GM23248 (cell line): ENCODE data around the gene SWAP70. TPM values are rescaled to one million over a fixed set of nuclear protein-coding genes. Genes with fewer than 3 reads are reported as not detected.
"Not testable (repeated sequence)": the region's sequence is repeated elsewhere in the genome, so short reads cannot be mapped to it uniquely, and the experiment has no call there.

Source experiments
- DNase-seq: peaks from one replicate; pipeline ENCODE4 v3.0.0-alpha.2; 2015
- H2AFZ ChIP-seq: fragments of 200-600 bp; sonication (generic); 2 replicates; pipeline ENCODE4 v1.6.1; 2016; ENCODE audit warnings: antibody characterized with exemption
- H3F3A ChIP-seq: fragments of 200-600 bp; sonication (generic); 2 replicates; pipeline ENCODE4 v1.6.1; 2016; ENCODE audit warnings: mild to moderate bottlenecking, antibody characterized with exemption, mixed run types; ENCODE audit not compliant: insufficient read depth
- H3K27ac ChIP-seq: fragments of 200-600 bp; sonication (generic); 2 replicates; pipeline ENCODE4 v1.5.1; 2016; ENCODE audit warnings: mild to moderate bottlenecking
- H3K27me3 ChIP-seq: fragments of 200-600 bp; sonication (generic); replicated peaks from 2 replicates; pipeline ENCODE4 v1.6.1; 2016; ENCODE audit warnings: mild to moderate bottlenecking; ENCODE audit not compliant: insufficient read depth
- H3K36me3 ChIP-seq: fragments of 200-600 bp; sonication (generic); 2 replicates; pipeline ENCODE4 v1.6.1; 2016; ENCODE audit warnings: low read depth, mild to moderate bottlenecking
- H3K4me1 ChIP-seq: fragments of 200-600 bp; sonication (generic); 2 replicates; pipeline ENCODE4 v1.6.1; 2016; ENCODE audit warnings: mild to moderate bottlenecking; ENCODE audit not compliant: insufficient read depth
- H3K4me2 ChIP-seq: fragments of 200-600 bp; sonication (generic); one replicate; pipeline ENCODE4 v1.6.1; 2016; ENCODE audit warnings: mild to moderate bottlenecking; ENCODE audit not compliant: unreplicated experiment
- H3K4me3 ChIP-seq: fragments of 200-600 bp; sonication (generic); 2 replicates; pipeline ENCODE4 v1.5.1; 2016; ENCODE audit warnings: mild to moderate bottlenecking
- H3K79me2 ChIP-seq: fragments of 200-600 bp; sonication (generic); 2 replicates; pipeline ENCODE4 v1.6.1; 2016; ENCODE audit warnings: mild to moderate bottlenecking; ENCODE audit not compliant: insufficient read depth
- H3K9ac ChIP-seq: fragments of 200-600 bp; sonication (generic); 2 replicates; pipeline ENCODE4 v1.6.1; 2016; ENCODE audit warnings: mild to moderate bottlenecking
- H3K9me2 ChIP-seq: fragments of 200-600 bp; sonication (generic); 2 replicates; pipeline ENCODE4 v1.6.1; 2016; ENCODE audit warnings: mixed run types, mild to moderate bottlenecking, moderate library complexity; ENCODE audit not compliant: insufficient read depth
- H3K9me3 ChIP-seq: fragments of 200-600 bp; sonication (generic); one replicate; pipeline ENCODE4 v1.6.1; 2017; ENCODE audit warnings: low read depth
- H4K20me1 ChIP-seq: fragments of 200-600 bp; sonication (generic); 2 replicates; pipeline ENCODE4 v1.6.0; 2016; ENCODE audit not compliant: insufficient read depth
- EZH2 ChIP-seq: fragments of 200-600 bp; sonication (generic); IDR thresholded peaks from 2 replicates; pipeline ENCODE4 v1.6.1; 2018; ENCODE audit warnings: antibody characterized with exemption, mild to moderate bottlenecking; ENCODE audit not compliant: insufficient read depth, poor library complexity, severe bottlenecking
- EZH2phosphoT487 ChIP-seq: fragments of 200-600 bp; sonication (generic); IDR thresholded peaks from 2 replicates; pipeline ENCODE4 v1.6.1; 2018; ENCODE audit warnings: antibody characterized with exemption, moderate library complexity, mild to moderate bottlenecking, low read depth; ENCODE audit not compliant: insufficient read depth
- WGBS, 2 experiments: methylation state at CpG; one replicate each; pipeline ENCODE4 v1.1.6; 2015 to 2017; ENCODE audit warnings: low lambda C conversion rate in 2 of 2, low coverage in 1 of 2; ENCODE audit errors: missing lambda C conversion rate in 2 of 2; 5-methylcytosine and 5-hydroxymethylcytosine counted together
- in situ Hi-C: fragments of 300-500 bp; cut with MboI; formaldehyde crosslinking; loops from 2 replicates; pipeline ENCODE4 v1.15.0; 2020
- polyA plus RNA-seq: library from polyadenylated mRNA; unstranded; fragments of >200 nt; fragmentation: Nextera tagmentation; extraction: Ambion mirVana; gene quantifications from 2 replicates; pipeline ENCODE4 v1.2.1, GENCODE V29; 2016
- total RNA-seq: library from RNA; depleted of rRNA; stranded (reverse); fragments of >200 nt; shearing (Covaris generic); gene quantifications from 2 replicates; pipeline ENCODE4 v1.2.3, GENCODE V29; 2014

The SWAP70 gene
- total and polyA plus RNA-seq, 2 experiments from 2014 or later = 46.4 to 73.3 TPM

DNA sequence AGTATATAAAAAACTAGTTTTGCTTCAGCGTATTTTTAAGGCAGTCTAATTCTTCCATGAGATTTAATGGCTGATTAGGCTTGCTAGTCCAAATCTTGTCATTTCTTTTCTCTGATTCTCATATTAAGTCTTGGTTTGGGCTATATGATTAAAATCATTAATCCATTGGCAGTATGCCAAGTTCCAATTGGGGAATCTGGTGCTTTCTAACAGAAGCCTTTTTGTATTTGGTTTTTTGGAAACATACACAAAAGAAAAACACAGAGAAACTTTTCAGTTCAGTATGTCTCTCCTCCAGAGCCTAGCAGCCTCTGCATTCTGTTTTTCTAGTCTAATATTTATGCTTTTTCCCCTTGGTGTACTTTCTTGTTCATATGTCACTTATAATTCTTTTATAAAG is 37.9 kb downstream of the SWAP70 start:
- H4K20me1 ChIP-seq = peaks cover 2% of the 10 kb centered on the region; the same call in 1 of the 2 replicates
- H3K27ac ChIP-seq = no peak overlapping the region
- H3K36me3 ChIP-seq = peaks cover 13% of the 10 kb centered on the region; the same call in 1 of the 2 replicates
- H3K79me2 ChIP-seq = peaks cover 90% of the 10 kb centered on the region
- 0 out of 2 replicates have a peak, but pooled peaks cover 21% of the 10 kb centered on the region for H3K4me1 ChIP-seq
- H3K9me3 ChIP-seq = no peaks in the 10 kb centered on the region
- no peaks in the 10 kb centered on the region; the same call in none of the 2 replicates for H3F3A ChIP-seq
- no peak overlapping the region for H3K4me2 ChIP-seq
- no peak overlapping the region for H2AFZ ChIP-seq
- in situ Hi-C loops = no loop called here
- TF ChIP-seq EZH2 (no peak), EZH2phosphoT487 (no peak)
- no peak overlapping the region for H3K4me3 ChIP-seq
- 96 to 100% methylated on average over 1 of the region's 1 CpG for WGBS, 2 experiments
- no peak overlapping the region for H3K9ac ChIP-seq
- H3K9me2 ChIP-seq = no peaks in the 10 kb centered on the region
- no peaks in the 10 kb centered on the region for H3K27me3 ChIP-seq
- no peak for DNase-seq

DNA sequence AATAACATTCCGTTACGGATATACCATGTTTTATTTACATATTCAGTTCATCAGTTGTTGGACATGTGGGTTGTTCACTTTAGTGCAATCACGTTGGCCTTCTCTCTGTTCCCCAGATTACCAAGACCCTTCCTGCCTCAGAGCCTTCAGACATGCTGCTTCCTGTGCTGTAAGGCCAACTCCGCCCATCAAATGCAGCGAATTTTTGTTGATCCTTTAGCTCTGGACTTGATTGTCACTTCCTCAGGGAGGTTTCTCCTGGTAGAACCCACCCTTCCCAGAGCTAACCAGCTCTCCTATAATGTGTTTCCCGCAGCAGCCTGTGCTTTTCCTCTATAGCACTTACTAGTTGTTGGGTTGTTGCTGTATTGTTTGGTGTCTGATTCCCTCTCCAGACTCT is 39.4 kb downstream of the SWAP70 start:
- 78 to 83% methylated on average over 6 of the region's 6 CpGs for WGBS, 2 experiments
- no peaks in the 10 kb centered on the region for H3K27me3 ChIP-seq
- peaks cover 93% of the 10 kb centered on the region for H3K79me2 ChIP-seq

DNA sequence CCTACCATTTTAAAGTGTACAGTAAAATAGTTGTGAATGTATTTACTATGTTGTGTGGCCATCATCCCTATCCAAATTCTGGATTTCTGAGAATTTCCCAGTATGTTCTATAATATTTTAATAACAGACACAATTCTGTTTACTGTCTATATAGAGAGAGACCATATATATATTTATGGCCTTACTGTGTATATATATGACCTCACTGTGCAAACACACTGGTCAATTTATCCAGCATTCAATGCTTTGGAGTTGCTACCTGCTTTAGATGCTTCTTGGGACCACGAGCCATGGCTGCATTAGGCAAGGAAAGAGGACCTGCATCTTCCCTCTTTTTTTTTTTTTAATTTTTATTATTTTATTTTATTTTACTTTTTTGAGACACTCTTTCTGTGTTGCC is 40.2 kb downstream of the SWAP70 start:
- 93 to 97% methylated on average over 1 of the region's 1 CpG for WGBS, 2 experiments
- no peak overlapping the region for H3K9ac ChIP-seq
- H3K4me1 ChIP-seq = 0 out of 2 replicates have a peak, but pooled peaks cover 21% of the 10 kb centered on the region
- no peaks in the 10 kb centered on the region for H3K9me2 ChIP-seq
- H3F3A ChIP-seq = no peaks in the 10 kb centered on the region; the same call in none of the 2 replicates
- H4K20me1 ChIP-seq = peaks cover 2% of the 10 kb centered on the region; the same call in 1 of the 2 replicates
- H3K4me2 ChIP-seq = no peak overlapping the region
- H3K36me3 ChIP-seq = peaks cover under 1% of the 10 kb centered on the region; the same call in 1 of the 2 replicates
- in situ Hi-C loops = no loop called here
- no peaks in the 10 kb centered on the region for H3K9me3 ChIP-seq
- H3K4me3 ChIP-seq = no peak overlapping the region
- TF ChIP-seq EZH2 = no peak
- no peak overlapping the region for H3K27ac ChIP-seq
- no peaks in the 10 kb centered on the region for H3K27me3 ChIP-seq
- peaks cover 93% of the 10 kb centered on the region for H3K79me2 ChIP-seq
- DNase-seq = no peak
- no peak overlapping the region for H2AFZ ChIP-seq

More for the DNA sequence above, 39.4 kb downstream of the SWAP70 start:
- H3K4me1 ChIP-seq = 0 out of 2 replicates have a peak, but pooled peaks cover 21% of the 10 kb centered on the region
- no peak overlapping the region for H3K27ac ChIP-seq
- H3K9me3 ChIP-seq = no peaks in the 10 kb centered on the region
- no peak overlapping the region for H3K4me3 ChIP-seq
- H3K36me3 ChIP-seq = peaks cover 6% of the 10 kb centered on the region; the same call in 1 of the 2 replicates
- H3F3A ChIP-seq = no peaks in the 10 kb centered on the region; the same call in none of the 2 replicates
- TF ChIP-seq EZH2phosphoT487 = no peak
- no peak for TF ChIP-seq EZH2
- H4K20me1 ChIP-seq = peaks cover 2% of the 10 kb centered on the region; the same call in 1 of the 2 replicates
- DNase-seq = no peak
- in situ Hi-C loops = no loop called here
- H3K9ac ChIP-seq = no peak overlapping the region
- no peak overlapping the region for H3K4me2 ChIP-seq
- no peaks in the 10 kb centered on the region for H3K9me2 ChIP-seq
- H2AFZ ChIP-seq = no peak overlapping the region

DNA sequence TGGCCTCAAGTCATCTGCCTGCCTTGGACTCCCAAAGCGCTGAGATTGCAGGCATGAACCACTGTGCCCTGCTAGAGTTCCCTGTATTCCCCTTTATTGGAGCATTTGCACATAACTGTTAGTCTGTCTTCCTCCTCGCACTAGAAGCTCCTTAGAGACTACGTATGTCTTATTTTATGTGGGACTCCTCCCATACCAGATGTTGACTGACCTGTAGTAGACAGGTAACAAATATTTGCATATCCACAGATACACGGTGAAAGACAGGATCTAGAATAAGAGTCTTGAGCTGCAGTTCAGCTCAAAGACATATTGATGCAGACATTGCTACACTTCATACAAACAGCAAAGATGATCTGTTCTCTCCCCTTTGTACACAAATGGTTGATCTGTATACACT is 40.7 kb downstream of the SWAP70 start:
- WGBS, 2 experiments = 97 to 98% methylated on average over 4 of the region's 4 CpGs
- no peak overlapping the region for H3K4me3 ChIP-seq
- peaks cover 2% of the 10 kb centered on the region; the same call in 1 of the 2 replicates for H4K20me1 ChIP-seq
- H3K9me2 ChIP-seq = no peaks in the 10 kb centered on the region
- H3K9me3 ChIP-seq = no peaks in the 10 kb centered on the region
- H3K27ac ChIP-seq = no peak overlapping the region
- H3K4me1 ChIP-seq = 0 out of 2 replicates have a peak, but pooled peaks cover 21% of the 10 kb centered on the region
- peaks cover 93% of the 10 kb centered on the region for H3K79me2 ChIP-seq
- DNase-seq = no peak
- no peak overlapping the region for H3K4me2 ChIP-seq
- no peak for TF ChIP-seq EZH2
- no peak for TF ChIP-seq EZH2phosphoT487
- H3K36me3 ChIP-seq = no peaks in the 10 kb centered on the region
- in situ Hi-C loops = no loop called here
- H3F3A ChIP-seq = no peaks in the 10 kb centered on the region; the same call in none of the 2 replicates
- no peaks in the 10 kb centered on the region for H3K27me3 ChIP-seq
- no peak overlapping the region for H3K9ac ChIP-seq
- H2AFZ ChIP-seq = no peak overlapping the region

DNA sequence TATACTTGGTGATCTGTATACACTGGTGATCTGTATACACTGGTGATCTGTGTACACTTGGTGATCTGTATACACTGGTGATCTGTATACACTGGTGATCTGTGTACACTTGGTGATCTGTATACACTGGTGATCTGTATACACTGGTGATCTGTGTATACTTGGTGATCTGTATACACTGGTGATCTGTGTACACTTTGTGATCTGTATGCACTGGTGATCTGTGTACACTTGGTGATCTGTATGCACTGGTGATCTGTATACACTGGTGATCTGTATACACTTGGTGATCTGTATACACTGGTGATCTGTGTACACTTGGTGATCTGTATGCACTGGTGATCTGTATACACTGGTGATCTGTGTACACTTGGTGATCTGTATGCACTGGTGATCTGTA is 41.5 kb downstream of the SWAP70 start:
- H3K9me2 ChIP-seq, H3K4me2 ChIP-seq, H3K27ac ChIP-seq, H3F3A ChIP-seq, H3K36me3 ChIP-seq, DNase-seq, H3K9ac ChIP-seq, H3K9me3 ChIP-seq, H3K27me3 ChIP-seq, H2AFZ ChIP-seq, in situ Hi-C loops, H4K20me1 ChIP-seq, H3K4me3 ChIP-seq: not testable (repeated sequence)
- H3K4me1 ChIP-seq = 0 out of 2 replicates have a peak, but pooled peaks cover 17% of the 10 kb centered on the region
- H3K79me2 ChIP-seq = peaks cover 94% of the 10 kb centered on the region
